Measurements from ENCODE around the gene C17orf75.
"Not testable (repeated sequence)": the region's sequence is repeated elsewhere in the genome, so short reads cannot be mapped to it uniquely, and the experiment has no call there.

The C17orf75 gene

GRCh38 chr17:32342603-32343325, 791 bp upstream of the C17orf75 start:
- DNase-seq: no peak

- DNase-seq: peak; percentile 23 to 38
Observed at GRCh38 chr17:32341141-32341856, 674 bp downstream of the C17orf75 start.

- no peak for DNase-seq
Observed at GRCh38 chr17:32335687-32336086, 6.3 kb downstream of the C17orf75 start.

GRCh38 chr17:32335046-32335445, 6.9 kb downstream of the C17orf75 start:
- no peak for DNase-seq

- no peak for DNase-seq
Observed at GRCh38 chr17:32333187-32333586, 8.8 kb downstream of the C17orf75 start.

- no peak for DNase-seq
Observed at GRCh38 chr17:32331243-32332040, 10.5 kb downstream of the C17orf75 start.

- no peak for DNase-seq
Observed at GRCh38 chr17:32330147-32330546, 11.8 kb downstream of the C17orf75 start.

GRCh38 chr17:32327911-32328310, 14.1 kb downstream of the C17orf75 start:
- no peak for DNase-seq

- DNase-seq: peak; percentile 7 to 30
Observed at GRCh38 chr17:32323811-32324491, 18.0 kb downstream of the C17orf75 start.

- DNase-seq: no peak
Observed at GRCh38 chr17:32323046-32323445, 18.9 kb downstream of the C17orf75 start.

- no peak for DNase-seq
Observed at GRCh38 chr17:32320847-32321246, 21.1 kb downstream of the C17orf75 start.

GRCh38 chr17:32320080-32320479, 21.9 kb downstream of the C17orf75 start:
- DNase-seq: not testable (repeated sequence)

- peak; percentile 66 to 73 for DNase-seq
Observed at GRCh38 chr17:32319548-32319905, 22.4 kb downstream of the C17orf75 start.

GRCh38 chr17:32318071-32318470, 23.9 kb downstream of the C17orf75 start:
- DNase-seq: no peak

GRCh38 chr17:32317353-32317752, 24.6 kb downstream of the C17orf75 start:
- no peak for DNase-seq

- DNase-seq: not testable (repeated sequence)
Observed at GRCh38 chr17:32316653-32317052, 25.3 kb downstream of the C17orf75 start.

GRCh38 chr17:32315171-32315570, 26.8 kb downstream of the C17orf75 start:
- DNase-seq: no peak

- no peak for DNase-seq
Observed at GRCh38 chr17:32314636-32315035, 27.3 kb downstream of the C17orf75 start.

GRCh38 chr17:32311028-32311536, 30.9 kb downstream of the C17orf75 start:
- no peak for DNase-seq

- no peak for DNase-seq
Observed at GRCh38 chr17:32307658-32308057, 34.3 kb downstream of the C17orf75 start.

GRCh38 chr17:32305049-32305448, 36.9 kb downstream of the C17orf75 start:
- no peak for DNase-seq

GRCh38 chr17:32303781-32304288, 38.1 kb downstream of the C17orf75 start:
- no peak for DNase-seq
